ENCODE measurements around the gene KMT2D. TPM values are rescaled to one million over a fixed set of nuclear protein-coding genes. Genes with fewer than 3 reads are reported as not detected.

KMT2D gene
- total RNA-seq, 1 experiment from 2014 or later = 41.9 TPM

DNA sequence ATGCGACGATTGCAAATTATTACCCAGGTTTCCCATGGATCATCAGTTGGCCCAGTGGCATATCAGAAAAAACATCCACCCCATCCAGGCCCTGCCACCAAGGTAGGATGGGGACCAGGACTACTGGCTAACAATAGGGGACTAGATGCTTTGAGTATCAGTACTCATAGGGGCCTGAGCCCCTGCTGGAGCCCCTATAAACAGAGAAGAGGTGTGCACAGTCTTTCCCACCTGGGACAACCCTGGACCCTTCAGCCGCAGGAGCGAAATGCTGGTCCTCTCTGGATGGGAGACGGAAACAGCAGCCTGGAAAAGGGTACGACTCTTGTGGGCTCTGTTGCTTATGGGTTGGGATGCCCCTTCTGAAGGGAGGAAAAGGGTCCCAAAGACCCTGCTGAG, 28.3 kb upstream of the KMT2D start:
- ATAC-seq = no peak
- Histone ChIP-seq H3K4me2 (ENCODE audit: low read length) (peak overlapping the region; percentile 83), H3K9ac (ENCODE audit: low read length) (no peak overlapping the region), H3K9me3 (ENCODE audit: low read length) (no peaks in the 10 kb centered on the region), H3K27me3 (ENCODE audit: low read length) (peaks cover 32% of the 10 kb centered on the region), H3K9me2 (replicated peaks; ENCODE audit: low read length) (no peaks in the 10 kb centered on the region), H3K4me1 (ENCODE audit: insufficient read depth, low read length) (peaks cover 27% of the 10 kb centered on the region), H4K20me1 (ENCODE audit: low read length) (no peaks in the 10 kb centered on the region), H3K36me3 (ENCODE audit: low read depth, low read length) (no peaks in the 10 kb centered on the region), H2AFZ (ENCODE audit: low read length) (peak overlapping the region; percentile 83; the same call in 1 of the 2 replicates), H3K27ac (ENCODE audit: low read length) (no peak overlapping the region), H3F3A (ENCODE audit: low read length, unreplicated experiment) (no peaks in the 10 kb centered on the region), H3K79me2 (ENCODE audit: low read length) (no peaks in the 10 kb centered on the region), H3K4me3 (ENCODE audit: low read length) (peak overlapping the region; percentile 59; the same call in 1 of the 2 replicates)
- no peak for DNase-seq
- POLR2A ChIA-PET (ENCODE audit: unreplicated experiment) = interaction anchor here (0.6 kb wide), 1 partner anchor 11 kb away, joined by 10 read pairs; no protein-coding TSS in a partner anchor
- CTCF ChIA-PET = interaction anchor here (0.8 to 3.2 kb wide), 9 partner anchors 8 to 418 kb away, joined by 3 to 36 read pairs (median 11); partner anchors contain the start of gene RHEBL1
- intact Hi-C loops (cut with micrococcal nuclease) = loop anchor here (1.0 to 2.0 kb wide), 3 partner anchors 20 to 145 kb away; partner anchors contain the start of gene RHEBL1
- TF ChIP-seq EZH2phosphoT487 (IDR thresholded peaks at IDR 0.05; ENCODE audit: borderline replicate concordance, low read length) = no peak
- TF ChIP-seq, protein P1, sequence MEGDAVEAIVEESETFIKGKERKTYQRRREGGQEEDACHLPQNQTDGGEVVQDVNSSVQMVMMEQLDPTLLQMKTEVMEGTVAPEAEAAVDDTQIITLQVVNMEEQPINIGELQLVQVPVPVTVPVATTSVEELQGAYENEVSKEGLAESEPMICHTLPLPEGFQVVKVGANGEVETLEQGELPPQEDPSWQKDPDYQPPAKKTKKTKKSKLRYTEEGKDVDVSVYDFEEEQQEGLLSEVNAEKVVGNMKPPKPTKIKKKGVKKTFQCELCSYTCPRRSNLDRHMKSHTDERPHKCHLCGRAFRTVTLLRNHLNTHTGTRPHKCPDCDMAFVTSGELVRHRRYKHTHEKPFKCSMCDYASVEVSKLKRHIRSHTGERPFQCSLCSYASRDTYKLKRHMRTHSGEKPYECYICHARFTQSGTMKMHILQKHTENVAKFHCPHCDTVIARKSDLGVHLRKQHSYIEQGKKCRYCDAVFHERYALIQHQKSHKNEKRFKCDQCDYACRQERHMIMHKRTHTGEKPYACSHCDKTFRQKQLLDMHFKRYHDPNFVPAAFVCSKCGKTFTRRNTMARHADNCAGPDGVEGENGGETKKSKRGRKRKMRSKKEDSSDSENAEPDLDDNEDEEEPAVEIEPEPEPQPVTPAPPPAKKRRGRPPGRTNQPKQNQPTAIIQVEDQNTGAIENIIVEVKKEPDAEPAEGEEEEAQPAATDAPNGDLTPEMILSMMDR (conservative IDR thresholded peaks at IDR 0.05; ENCODE audit: low read depth, low read length) = no peak
- TF ChIP-seq EZH2 (IDR thresholded peaks at IDR 0.05; ENCODE audit: low read length, unreplicated experiment) = no peak
- BruUV-seq (replicated peaks) = no TSS peak

DNA sequence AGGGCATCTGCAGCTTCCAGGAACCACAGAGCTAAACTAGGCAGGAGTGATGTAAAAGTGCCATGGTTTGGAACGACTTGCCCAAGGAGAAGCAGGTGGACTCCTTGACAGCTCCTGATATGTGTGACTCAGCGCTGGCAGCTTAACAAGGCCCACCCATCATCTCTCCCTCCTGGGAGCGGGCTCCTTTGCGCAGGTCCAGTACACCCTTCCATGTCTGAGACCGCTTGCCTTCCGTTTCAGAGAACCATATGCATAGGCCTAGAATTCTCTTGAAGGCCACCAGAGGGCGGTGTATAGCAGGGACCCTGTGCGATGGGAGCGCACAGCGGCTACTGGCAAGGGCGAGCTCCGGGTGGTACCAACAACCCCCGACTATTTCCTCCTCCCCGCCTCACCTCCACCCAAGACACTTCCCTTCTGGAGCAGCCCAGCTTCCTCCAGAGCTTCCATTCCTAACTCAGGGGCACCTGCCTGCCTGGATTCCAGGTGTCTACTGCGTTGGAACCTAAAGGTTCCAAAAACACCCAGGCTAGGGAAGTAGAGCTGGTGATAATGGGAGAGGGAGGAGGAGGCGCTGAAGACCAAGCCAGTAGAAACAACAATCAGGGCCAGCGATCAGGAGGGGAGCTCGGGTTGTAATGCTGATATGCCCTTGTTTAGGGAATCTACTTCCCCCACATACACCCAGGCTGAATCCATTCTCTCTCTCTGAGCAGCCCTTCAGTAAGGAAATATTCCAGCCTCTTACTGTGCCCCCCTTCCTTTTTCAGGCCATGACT, 27.7 kb upstream of the KMT2D start:
- intact Hi-C loops (cut with micrococcal nuclease) = loop anchor here (1.0 to 2.0 kb wide), 3 partner anchors 20 to 146 kb away; partner anchors contain the start of gene RHEBL1
- H3K9me3 ChIP-seq (ENCODE audit: low read length) = no peaks in the 10 kb centered on the region
- peak overlapping the region; percentile 59 for H3K4me3 ChIP-seq (ENCODE audit: low read length)
- no TSS peak for BruUV-seq (replicated peaks)
- H3K27me3 ChIP-seq (ENCODE audit: low read length) = peaks cover 26% of the 10 kb centered on the region
- no peak overlapping the region for H3K27ac ChIP-seq (ENCODE audit: low read length)
- POLR2A ChIA-PET (ENCODE audit: unreplicated experiment) = interaction anchor here (0.5 to 0.6 kb wide), 2 partner anchors 11 to 24 kb away, joined by 4 to 10 read pairs; no protein-coding TSS in a partner anchor
- H3K4me1 ChIP-seq (ENCODE audit: insufficient read depth, low read length) = peaks cover 24% of the 10 kb centered on the region
- TF ChIP-seq EZH2phosphoT487 (IDR thresholded peaks at IDR 0.05; ENCODE audit: borderline replicate concordance, low read length) (no peak), EZH2 (IDR thresholded peaks at IDR 0.05; ENCODE audit: low read length, unreplicated experiment) (no peak)
- TF ChIP-seq, protein P1 (conservative IDR thresholded peaks at IDR 0.05; ENCODE audit: low read depth, low read length) = peak; percentile 94
- peak overlapping the region; percentile 83 for H3K4me2 ChIP-seq (ENCODE audit: low read length)
- no peaks in the 10 kb centered on the region for H3K79me2 ChIP-seq (ENCODE audit: low read length)
- peak overlapping the region; percentile 83 for H2AFZ ChIP-seq (ENCODE audit: low read length)
- no peaks in the 10 kb centered on the region for H3K9me2 ChIP-seq (replicated peaks; ENCODE audit: low read length)
- ATAC-seq (peak; percentile 80), DNase-seq (peak; percentile 95)
- CTCF ChIA-PET = interaction anchor here (0.5 to 3.2 kb wide), 14 partner anchors 8 to 1250 kb away, joined by 3 to 36 read pairs (median 5); partner anchors contain the start of genes DDX23 and RHEBL1
- H4K20me1 ChIP-seq (ENCODE audit: low read length) = no peaks in the 10 kb centered on the region
- H3F3A ChIP-seq (ENCODE audit: low read length, unreplicated experiment) = no peaks in the 10 kb centered on the region
- H3K9ac ChIP-seq (ENCODE audit: low read length) = no peak overlapping the region
- no peaks in the 10 kb centered on the region for H3K36me3 ChIP-seq (ENCODE audit: low read depth, low read length)
